IMR-90 (cell line): ENCODE measurements around the gene RYR2. TPM values are rescaled to one million over a fixed set of nuclear protein-coding genes. Genes with fewer than 3 reads are reported as not detected.
"Not testable (repeated sequence)": the region's sequence is repeated elsewhere in the genome, so short reads cannot be mapped to it uniquely, and the experiment has no call there.

Experiments
- ATAC-seq: fragments of 200-7000 bp; cut with Tn5 transposase; 2 replicates; pipeline ENCODE4 v1.9.1; 2020; ENCODE audit warnings: low read depth, mild to moderate bottlenecking, moderate library complexity
- BruUV-seq: library from RNA; stranded (reverse); fragments of 400-500 nt; replicated peaks from 2 replicates; lab custom pipeline; 2021; lab: Mats Ljungman, UMichigan
- CTCF ChIA-PET: fragments of 300-600 bp; formaldehyde crosslinking; extraction: SDS; loops from one replicate; lab custom pipeline; 2021; ENCODE audit warnings: antibody characterized with exemption; lab: Yijun Ruan, JAX
- POLR2A ChIA-PET: fragments of 300-600 bp; sonication (Branson Sonifier 250); formaldehyde crosslinking; loops from one replicate; lab custom pipeline; 2022; ENCODE audit warnings: antibody characterized with exemption; ENCODE audit not compliant: unreplicated experiment; lab: Charles Lee
- DNase-seq: peaks from one replicate; pipeline ENCODE4 v3.0.0; 2013
- H2AFZ ChIP-seq: replicated peaks from 2 replicates; pipeline ENCODE3; 2013; ENCODE audit warnings: low read length, mild to moderate bottlenecking; ENCODE audit not compliant: poor library complexity
- H2AK5ac ChIP-seq: 2 replicates; pipeline ENCODE4 v1.6.1; 2013; ENCODE audit warnings: low read depth, low read length, inconsistent platforms
- H2AK9ac ChIP-seq: replicated peaks from 2 replicates; pipeline ENCODE3; 2013; ENCODE audit warnings: mild to moderate bottlenecking, low read depth, low read length, moderate library complexity; ENCODE audit not compliant: poor library complexity
- H2BK120ac ChIP-seq: 2 replicates; pipeline ENCODE4 v1.6.1; 2013; ENCODE audit warnings: low read depth, low read length, inconsistent platforms
- H2BK15ac ChIP-seq: 3 replicates; pipeline ENCODE4 v1.6.1; 2013; ENCODE audit warnings: low read depth, low read length, inconsistent platforms
- H2BK20ac ChIP-seq: 2 replicates; pipeline ENCODE4 v1.6.1; 2013; ENCODE audit warnings: low read depth, mild to moderate bottlenecking, inconsistent platforms, low read length, moderate library complexity
- H2BK5ac ChIP-seq: 2 replicates; pipeline ENCODE4 v1.6.1; 2013; ENCODE audit warnings: mild to moderate bottlenecking, low read depth, low read length, inconsistent platforms; ENCODE audit not compliant: poor library complexity, severe bottlenecking
- H3K14ac ChIP-seq: replicated peaks from 2 replicates; pipeline ENCODE4 v1.6.1; 2013; ENCODE audit warnings: low read depth, low read length, inconsistent platforms
- H3K18ac ChIP-seq: 2 replicates; pipeline ENCODE4 v1.6.1; 2013; ENCODE audit warnings: low read depth, low read length, control low read depth
- H3K23ac ChIP-seq: 2 replicates; pipeline ENCODE4 v1.6.1; 2013; ENCODE audit warnings: low read depth, low read length, inconsistent platforms
- H3K27ac ChIP-seq: 2 replicates; pipeline ENCODE4 v1.5.1; 2013; ENCODE audit warnings: mild to moderate bottlenecking, control low read depth, low read length; ENCODE audit not compliant: insufficient read depth
- H3K27me3 ChIP-seq: 2 replicates; pipeline ENCODE4 v1.6.1; 2013; ENCODE audit warnings: low read length; ENCODE audit not compliant: control insufficient read depth, insufficient read depth
- H3K36me3 ChIP-seq: 2 replicates; pipeline ENCODE4 v1.6.1; 2013; ENCODE audit warnings: low read length, mixed read lengths; ENCODE audit not compliant: control insufficient read depth, insufficient read depth
- H3K4ac ChIP-seq: 2 replicates; pipeline ENCODE4 v1.6.1; 2013; ENCODE audit warnings: low read depth, low read length, inconsistent platforms
- H3K4me1 ChIP-seq: 2 replicates; pipeline ENCODE4 v1.6.1; 2013; ENCODE audit warnings: low read length, mixed read lengths; ENCODE audit not compliant: control insufficient read depth, insufficient read depth
- H3K4me2 ChIP-seq: 2 replicates; pipeline ENCODE4 v1.6.1; 2013; ENCODE audit warnings: low read depth, mild to moderate bottlenecking, control low read depth, low read length, moderate library complexity
- H3K4me3 ChIP-seq: 2 replicates; pipeline ENCODE4 v1.5.1; 2013; ENCODE audit warnings: low read depth, mild to moderate bottlenecking, control low read depth, low read length, moderate library complexity; ENCODE audit not compliant: insufficient read depth
- H3K56ac ChIP-seq: 2 replicates; pipeline ENCODE4 v1.6.1; 2013; ENCODE audit warnings: low read length, inconsistent platforms; ENCODE audit not compliant: insufficient read depth; ENCODE audit errors: extremely low read depth
- H3K79me1 ChIP-seq, 2 experiments: 2 replicates each; pipeline ENCODE4 v1.6.1; 2013; ENCODE audit warnings: low read length in 2 of 2, inconsistent platforms in 1 of 2, low read depth in 1 of 2
- H3K9ac ChIP-seq: 2 replicates; pipeline ENCODE4 v1.6.1; 2013; ENCODE audit warnings: low read depth, low read length, control low read depth
- H3K9me1 ChIP-seq: 2 replicates; pipeline ENCODE4 v1.6.1; 2013; ENCODE audit warnings: low read length, inconsistent platforms; ENCODE audit not compliant: insufficient read depth
- H3K9me3 ChIP-seq: 2 replicates; pipeline ENCODE4 v1.6.1; 2013; ENCODE audit warnings: low read length; ENCODE audit not compliant: control insufficient read depth, insufficient read depth
- H4K20me1 ChIP-seq: 2 replicates; pipeline ENCODE4 v1.6.1; 2013; ENCODE audit warnings: low read length, inconsistent platforms; ENCODE audit not compliant: insufficient read depth
- H4K5ac ChIP-seq: 2 replicates; pipeline ENCODE4 v1.6.1; 2013; ENCODE audit warnings: mild to moderate bottlenecking, low read depth, low read length, control low read depth
- H4K8ac ChIP-seq, 2 experiments: 2 replicates each; pipeline ENCODE4 v1.6.1; 2013; ENCODE audit warnings: low read depth in 2 of 2, low read length in 2 of 2, control low read depth in 1 of 2, inconsistent platforms in 1 of 2
- H4K91ac ChIP-seq: 2 replicates; pipeline ENCODE4 v1.6.1; 2013; ENCODE audit warnings: low read depth, low read length, inconsistent platforms; ENCODE audit not compliant: insufficient read depth
- WGBS, 2 experiments: methylation state at CpG; one replicate each; pipeline versions ENCODE4 v1.1.5 to v1.1.7; 2013; ENCODE audit warnings: missing lambda C conversion rate in 2 of 2; ENCODE audit not compliant: insufficient read length in 1 of 2; ENCODE audit errors: extremely low coverage in 2 of 2; 5-methylcytosine and 5-hydroxymethylcytosine counted together
- dilution Hi-C: fragments of 300-500 bp; cut with HindIII; formaldehyde crosslinking; loops from one replicate; pipeline ENCODE4 v1.14.3; 2018; ENCODE audit warnings: low sequenced_read_pairs; ENCODE audit not compliant: unreplicated experiment
- in situ Hi-C: fragments of 300-500 bp; cut with MboI; formaldehyde crosslinking; loops from 3 replicates; pipeline ENCODE4 v1.14.3; 2019; ENCODE audit warnings: low sequenced_read_pairs, inconsistent platforms, mixed read lengths
- intact Hi-C: fragments of 100-400 bp; cut with micrococcal nuclease; formaldehyde crosslinking; loops from 2 replicates; pipeline ENCODE4 v1.10.0; 2022
- polyA plus RNA-seq, 3 experiments: library from polyadenylated mRNA; depleted of rRNA; stranded (reverse); fragments of >200 nt; gene quantifications; 2 replicates each; pipeline ENCODE4 v1.2.3, GENCODE V29; 2012; ENCODE audit warnings: low replicate concordance in 1 of 3
- total RNA-seq: library from RNA; depleted of rRNA; stranded (reverse); fragments of >200 nt; gene quantifications from 2 replicates; pipeline ENCODE4 v1.2.3, GENCODE V29; 2012

Gene RYR2
- total and polyA plus RNA-seq, 2 of the 4 experiments (the other 2 are of a cell fraction): not detected

GRCh38 chr1:237277994-237278393, 236.0 kb downstream of the RYR2 start:
- H4K20me1 ChIP-seq, H2BK20ac ChIP-seq, H3K9me3 ChIP-seq, H3K79me1 ChIP-seq, H3K14ac ChIP-seq, H3K18ac ChIP-seq, H2BK120ac ChIP-seq, intact Hi-C loops, ATAC-seq, H3K36me3 ChIP-seq, H3K4me2 ChIP-seq, H4K8ac ChIP-seq, H4K5ac ChIP-seq, H3K4me1 ChIP-seq, in situ Hi-C loops, H2AFZ ChIP-seq, H3K4ac ChIP-seq, H2BK15ac ChIP-seq, H3K27me3 ChIP-seq, dilution Hi-C loops, H4K91ac ChIP-seq, H3K4me3 ChIP-seq, H3K9me1 ChIP-seq, H2AK9ac ChIP-seq, H2BK5ac ChIP-seq, POLR2A ChIA-PET, H3K9ac ChIP-seq, H3K27ac ChIP-seq, CTCF ChIA-PET, BruUV-seq, H2AK5ac ChIP-seq, H3K23ac ChIP-seq, DNase-seq, H3K56ac ChIP-seq: not testable (repeated sequence)
- no CpG with 5 or more reads among the region's 3 CpGs for WGBS, 2 experiments
